Bronchial epithelial cell (primary cell): ENCODE measurements around the gene GRM8. TPM values are rescaled to one million over a fixed set of nuclear protein-coding genes. Genes with fewer than 3 reads are reported as not detected.

ENCODE experiments used
- DNase-seq: peaks from one replicate; pipeline ENCODE4 v3.0.0-alpha.2; 2010; ENCODE audit warnings: low read depth
- FAIRE-seq: peaks from 2 replicates; lab custom pipeline; 2011; peaks lifted over from hg19 to GRCh38; lab: Jason Lieb, UNC
- H3K27me3 ChIP-seq: 2 replicates; pipeline ENCODE4 v1.5.1; 2011; ENCODE audit warnings: low read length; ENCODE audit not compliant: control insufficient read depth, insufficient read depth
- H3K36me3 ChIP-seq: 2 replicates; pipeline ENCODE4 v1.5.1; 2011; ENCODE audit warnings: low read length; ENCODE audit not compliant: control insufficient read depth, insufficient read depth
- H3K4me3 ChIP-seq: 2 replicates; pipeline ENCODE4 v1.5.1; 2011; ENCODE audit warnings: mild to moderate bottlenecking, low read depth, low read length, control low read depth
- total RNA-seq: library from RNA; depleted of rRNA; stranded (reverse); fragments of >200 nt; gene quantifications from 2 replicates; pipeline ENCODE4 v1.2.1, GENCODE V29; 2014
- TF ChIP-seq, protein P1 (sequence below): IDR thresholded peaks from 2 replicates; pipeline ENCODE4 v1.5.1; 2011; ENCODE audit warnings: mild to moderate bottlenecking, moderate library complexity, low read length, control low read depth, inconsistent platforms; ENCODE audit not compliant: insufficient read depth, severe bottlenecking

Gene GRM8
- total RNA-seq, 1 donor from 2014 or later: not detected

- Histone ChIP-seq H3K27me3 (no peaks in the 10 kb centered on the region), H3K36me3 (no peaks in the 10 kb centered on the region), H3K4me3 (no peak overlapping the region)
- FAIRE-seq (no peak), DNase-seq (no peak)
- TF ChIP-seq, protein P1, sequence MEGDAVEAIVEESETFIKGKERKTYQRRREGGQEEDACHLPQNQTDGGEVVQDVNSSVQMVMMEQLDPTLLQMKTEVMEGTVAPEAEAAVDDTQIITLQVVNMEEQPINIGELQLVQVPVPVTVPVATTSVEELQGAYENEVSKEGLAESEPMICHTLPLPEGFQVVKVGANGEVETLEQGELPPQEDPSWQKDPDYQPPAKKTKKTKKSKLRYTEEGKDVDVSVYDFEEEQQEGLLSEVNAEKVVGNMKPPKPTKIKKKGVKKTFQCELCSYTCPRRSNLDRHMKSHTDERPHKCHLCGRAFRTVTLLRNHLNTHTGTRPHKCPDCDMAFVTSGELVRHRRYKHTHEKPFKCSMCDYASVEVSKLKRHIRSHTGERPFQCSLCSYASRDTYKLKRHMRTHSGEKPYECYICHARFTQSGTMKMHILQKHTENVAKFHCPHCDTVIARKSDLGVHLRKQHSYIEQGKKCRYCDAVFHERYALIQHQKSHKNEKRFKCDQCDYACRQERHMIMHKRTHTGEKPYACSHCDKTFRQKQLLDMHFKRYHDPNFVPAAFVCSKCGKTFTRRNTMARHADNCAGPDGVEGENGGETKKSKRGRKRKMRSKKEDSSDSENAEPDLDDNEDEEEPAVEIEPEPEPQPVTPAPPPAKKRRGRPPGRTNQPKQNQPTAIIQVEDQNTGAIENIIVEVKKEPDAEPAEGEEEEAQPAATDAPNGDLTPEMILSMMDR: no peak
Measured at GRCh38 chr7:126535176-126535575, 717.6 kb downstream of the GRM8 start.

- no peak overlapping the region for H3K4me3 ChIP-seq
- FAIRE-seq: no peak
- no peaks in the 10 kb centered on the region for H3K27me3 ChIP-seq
- DNase-seq: no peak
- no peaks in the 10 kb centered on the region for H3K36me3 ChIP-seq
- TF ChIP-seq, protein P1: no peak
Measured at GRCh38 chr7:126533715-126534114, 719.0 kb downstream of the GRM8 start.

DNA sequence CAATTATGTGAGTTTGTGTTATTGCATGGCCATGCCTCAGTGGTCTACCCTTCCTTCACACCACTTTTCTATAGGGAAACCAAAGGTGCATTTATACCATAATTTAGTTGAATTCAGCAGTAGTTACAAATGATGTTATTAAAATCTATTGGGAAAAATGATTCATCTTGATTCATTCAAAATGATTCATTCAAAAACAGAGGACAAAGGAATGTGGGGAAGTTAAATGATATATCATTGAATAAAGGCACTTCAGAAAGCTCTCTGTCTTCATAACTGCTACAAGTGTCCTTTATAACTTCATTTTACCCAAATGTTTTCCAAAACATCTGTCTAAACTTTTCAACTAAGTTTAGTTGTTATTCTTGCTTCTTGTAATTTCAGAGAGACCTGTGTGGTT is 722.9 kb downstream of the GRM8 start:
- FAIRE-seq (no peak), DNase-seq (peak; percentile 59)
- TF ChIP-seq, protein P1: no peak
- Histone ChIP-seq H3K4me3 (no peak overlapping the region), H3K27me3 (no peaks in the 10 kb centered on the region), H3K36me3 (no peaks in the 10 kb centered on the region)

- H3K27me3 ChIP-seq: no peaks in the 10 kb centered on the region
- TF ChIP-seq, protein P1: no peak
- DNase-seq: no peak
- H3K4me3 ChIP-seq: no peak overlapping the region
- no peaks in the 10 kb centered on the region for H3K36me3 ChIP-seq
- FAIRE-seq: no peak
Measured at GRCh38 chr7:126529254-126529653, 723.5 kb downstream of the GRM8 start.

- Histone ChIP-seq H3K36me3 (no peaks in the 10 kb centered on the region), H3K27me3 (no peaks in the 10 kb centered on the region), H3K4me3 (no peak overlapping the region)
- FAIRE-seq: no peak
- TF ChIP-seq, protein P1: no peak
- DNase-seq: no peak
Measured at GRCh38 chr7:126525906-126526305, 726.8 kb downstream of the GRM8 start.

DNA sequence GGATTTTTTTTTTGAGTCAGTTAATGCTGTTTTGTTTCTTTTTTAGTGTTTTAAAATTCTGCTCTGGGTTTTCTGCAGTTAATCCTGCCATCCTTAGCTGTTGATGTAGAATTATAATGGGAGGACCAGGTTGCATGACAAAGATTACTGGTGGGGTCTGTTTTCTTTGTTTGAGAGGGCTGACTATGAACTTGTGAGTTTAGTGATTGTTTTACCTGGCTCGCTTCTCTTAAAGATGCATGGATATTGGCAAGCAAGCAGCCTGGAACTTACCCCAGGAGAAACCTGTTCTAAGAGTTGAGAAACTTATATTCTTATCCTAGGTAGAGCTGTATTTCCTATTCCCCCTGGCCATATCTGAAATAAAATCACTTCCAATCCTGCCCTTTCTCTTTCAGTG is 727.8 kb downstream of the GRM8 start:
- no peak for DNase-seq
- Histone ChIP-seq H3K4me3 (no peak overlapping the region), H3K27me3 (no peaks in the 10 kb centered on the region), H3K36me3 (no peaks in the 10 kb centered on the region)
- FAIRE-seq: no peak
- TF ChIP-seq, protein P1: no peak
